Measurements from ENCODE around the gene TTLL1.

GRCh38 chr22:43017525-43018460 is 71.4 kb downstream of the TTLL1 start:
- TF ChIP-seq CTCF (IDR thresholded peaks at IDR 0.05) (no peak), POLR2AphosphoS5 (IDR thresholded peaks at IDR 0.05; ENCODE audit: insufficient read depth in 1 of 2, low read depth in 1 of 2) (no peak)

Data from vagina (tissue), 2 donors.